Ovary (tissue), 3 donors: ENCODE data around the gene PALLD.

Experiments
- CTCF ChIP-seq, 3 donors: fragments of 450-650 bp in 2 of 3; fragments of 200-600 bp in 1 of 3; IDR thresholded peaks; one replicate each; pipeline versions ENCODE4 v1.5.1 to v1.8.0; 2016 to 2022; ENCODE audit warnings: antibody characterized with exemption in 3 of 3, mild to moderate bottlenecking in 1 of 3
- POLR2A ChIP-seq: fragments of 450-650 bp; IDR thresholded peaks from one replicate; pipeline ENCODE4 v1.6.1; 2017; ENCODE audit warnings: antibody characterized with exemption, mild to moderate bottlenecking, moderate library complexity
- donor health status: DM: no; HTN: no; CAD: no.

GRCh38 chr4:168885400-168885799 is 388.5 kb downstream of the PALLD start:
- TF ChIP-seq CTCF (IDR thresholded peaks at IDR 0.05) (no peak), POLR2A (no peak)
